GM18502 (cell line): ENCODE data around the gene EFHD1.
"Not testable (repeated sequence)": the region's sequence is repeated elsewhere in the genome, so short reads cannot be mapped to it uniquely, and the experiment has no call there.

Experiments
- ATAC-seq: cut with Tn5 transposase; IDR thresholded peaks from one replicate; pipeline ENCODE4 v1.9.1; 2021; ENCODE audit warnings: mild to moderate bottlenecking; ENCODE audit not compliant: unreplicated experiment, poor library complexity

The EFHD1 gene

DNA sequence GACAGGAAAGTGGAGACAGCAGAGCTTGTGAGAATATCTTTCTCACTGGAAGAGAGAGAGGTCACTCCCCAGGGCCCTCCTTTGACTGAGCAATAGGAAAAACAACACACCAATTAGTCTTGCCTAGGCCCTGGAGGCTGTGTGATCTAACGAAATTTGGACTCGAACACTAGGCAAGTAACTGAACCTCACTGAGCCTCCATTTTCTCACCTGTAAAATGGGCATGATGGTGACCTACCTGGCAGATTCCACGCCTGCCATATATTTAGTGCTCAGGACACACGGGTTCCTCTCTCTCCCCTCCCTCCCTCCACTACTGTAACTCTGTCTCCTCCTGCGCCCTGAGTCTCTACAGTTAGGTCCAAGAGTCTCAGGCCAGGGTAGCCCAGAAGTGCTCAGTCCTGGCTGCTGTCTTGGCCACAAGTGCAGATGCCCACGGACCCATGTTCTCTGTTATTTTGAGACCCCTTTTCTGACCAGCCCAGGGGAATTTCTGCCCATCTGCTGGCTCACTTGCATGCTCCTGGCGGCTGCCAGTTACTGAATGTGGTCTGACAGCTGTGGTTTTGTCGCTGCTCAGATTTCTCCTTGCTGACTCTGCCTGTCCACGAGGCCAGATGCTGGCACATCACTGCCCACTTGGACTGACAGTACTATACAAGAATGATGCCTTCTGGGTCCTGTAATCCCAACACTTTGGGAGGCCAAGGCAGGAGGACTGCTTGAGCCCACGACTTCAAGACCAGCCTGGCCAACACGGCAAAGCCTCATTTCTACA lies 54.2 kb downstream of the EFHD1 start:
- ATAC-seq = no peak

DNA sequence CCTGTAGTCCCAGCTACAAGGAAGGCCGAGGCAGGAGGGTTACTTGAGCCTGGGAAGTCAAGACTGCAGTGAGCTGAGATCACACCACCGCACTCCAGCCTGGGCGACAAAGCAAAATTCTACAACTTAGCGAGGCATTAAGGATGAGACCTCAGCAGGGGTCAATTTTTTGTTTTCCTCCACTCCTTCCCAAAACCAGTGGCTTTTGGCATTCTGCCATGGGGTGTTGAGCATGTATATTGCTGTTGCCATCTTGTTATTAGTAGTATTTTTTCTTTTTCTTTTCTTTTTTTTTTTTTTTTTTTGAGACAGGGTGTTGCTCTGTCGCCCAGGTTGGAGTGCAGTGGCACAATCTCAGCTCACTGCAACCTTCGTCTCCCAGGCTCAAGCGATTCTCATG lies 54.8 kb downstream of the EFHD1 start:
- ATAC-seq = no peak

DNA sequence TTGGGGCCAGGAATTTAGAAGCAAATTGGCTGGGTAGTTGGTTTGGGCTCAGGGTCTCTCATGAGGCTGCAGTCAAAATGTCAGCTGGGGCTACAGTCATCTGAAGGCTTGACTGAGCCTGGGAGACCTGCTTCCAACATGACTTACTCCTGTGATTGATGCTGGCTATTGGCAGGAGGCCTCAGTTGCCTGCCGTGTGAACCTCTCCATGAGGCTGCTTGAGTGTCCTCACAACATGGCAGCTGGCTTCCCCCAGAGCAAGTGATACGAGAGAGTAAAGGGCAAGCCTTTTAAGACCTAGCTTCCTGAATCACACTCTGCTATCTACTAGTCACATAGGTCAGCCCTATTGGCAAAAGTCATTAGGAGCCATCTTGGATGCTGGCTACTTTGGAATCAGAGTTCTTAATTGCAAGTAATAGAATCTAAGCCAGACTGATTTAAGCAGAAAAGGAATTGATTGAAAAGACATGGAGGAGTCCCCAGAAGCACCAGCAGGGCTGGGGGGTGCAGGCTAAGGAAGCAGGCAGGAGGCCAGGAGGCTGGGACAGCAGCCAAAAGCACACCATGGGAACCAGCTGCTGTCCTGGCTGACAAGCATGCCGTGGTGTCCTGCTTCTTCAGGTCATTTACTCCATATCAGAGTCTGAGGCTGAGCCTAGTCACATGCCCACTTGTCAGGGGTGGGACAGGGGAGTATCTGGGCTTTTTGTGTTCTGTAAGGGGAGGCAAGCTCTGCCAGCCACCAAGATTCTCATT lies 55.9 kb downstream of the EFHD1 start:
- ATAC-seq = no peak

DNA sequence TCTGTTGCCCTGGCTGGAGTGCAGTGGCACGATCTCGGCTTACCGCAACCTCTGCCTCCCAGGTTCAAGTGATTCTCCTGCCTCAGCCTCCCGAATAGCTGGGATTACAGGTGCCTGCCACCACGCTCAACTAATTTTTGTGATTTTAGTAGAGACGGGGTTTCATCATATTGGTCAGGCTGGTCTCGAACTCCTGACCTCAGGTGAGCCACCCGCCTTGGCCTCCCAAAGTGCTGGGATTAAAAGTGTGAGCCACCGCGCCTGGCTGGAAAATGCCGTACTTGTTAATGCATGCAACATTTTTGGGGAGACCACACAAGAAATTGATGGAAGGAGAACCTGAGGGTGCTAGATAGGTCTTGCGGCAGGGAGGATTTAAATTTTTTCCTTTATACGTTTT lies 57.7 kb downstream of the EFHD1 start:
- ATAC-seq = not testable (repeated sequence)

DNA sequence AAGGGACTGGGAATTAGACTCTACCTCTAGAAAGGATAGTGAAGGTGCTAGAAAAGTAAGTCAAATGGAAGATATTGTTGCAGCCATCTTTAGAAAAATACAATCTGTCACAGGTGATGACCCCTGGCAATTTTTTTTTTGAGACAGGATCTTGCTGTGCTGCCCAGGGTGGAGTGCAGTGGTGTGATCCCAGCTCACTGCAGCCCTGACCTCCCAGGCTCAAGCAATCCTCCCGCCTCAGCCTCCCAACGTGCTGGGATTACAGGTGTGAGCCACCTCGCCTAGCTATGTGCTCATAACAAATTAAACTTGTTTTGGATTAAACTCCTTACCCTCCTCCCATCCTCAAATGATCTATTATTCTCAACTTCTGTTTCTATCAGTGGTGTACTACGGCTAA lies 59.9 kb downstream of the EFHD1 start:
- no peak for ATAC-seq

DNA sequence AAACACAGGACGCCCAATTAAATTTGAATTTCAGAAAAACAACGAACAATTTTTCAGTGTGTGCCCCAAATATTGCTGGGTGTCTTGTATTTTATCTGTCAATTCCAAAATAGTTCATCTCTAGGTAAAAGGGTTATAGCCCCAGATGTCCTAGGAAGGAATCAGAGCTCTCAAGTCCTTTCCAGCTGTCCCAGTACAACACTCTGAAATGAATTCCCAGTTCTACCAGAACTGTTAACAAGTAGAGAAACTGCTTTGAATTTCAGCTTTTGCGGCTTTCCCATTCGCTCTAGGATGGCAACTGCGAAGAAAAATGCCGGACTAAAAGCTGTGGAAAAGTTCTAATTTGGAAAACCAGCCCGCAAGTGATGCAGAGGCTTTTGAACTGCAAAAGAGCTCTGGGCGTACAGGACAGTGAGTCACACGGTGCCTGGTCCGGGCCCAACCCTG lies 63.2 kb downstream of the EFHD1 start:
- no peak for ATAC-seq

DNA sequence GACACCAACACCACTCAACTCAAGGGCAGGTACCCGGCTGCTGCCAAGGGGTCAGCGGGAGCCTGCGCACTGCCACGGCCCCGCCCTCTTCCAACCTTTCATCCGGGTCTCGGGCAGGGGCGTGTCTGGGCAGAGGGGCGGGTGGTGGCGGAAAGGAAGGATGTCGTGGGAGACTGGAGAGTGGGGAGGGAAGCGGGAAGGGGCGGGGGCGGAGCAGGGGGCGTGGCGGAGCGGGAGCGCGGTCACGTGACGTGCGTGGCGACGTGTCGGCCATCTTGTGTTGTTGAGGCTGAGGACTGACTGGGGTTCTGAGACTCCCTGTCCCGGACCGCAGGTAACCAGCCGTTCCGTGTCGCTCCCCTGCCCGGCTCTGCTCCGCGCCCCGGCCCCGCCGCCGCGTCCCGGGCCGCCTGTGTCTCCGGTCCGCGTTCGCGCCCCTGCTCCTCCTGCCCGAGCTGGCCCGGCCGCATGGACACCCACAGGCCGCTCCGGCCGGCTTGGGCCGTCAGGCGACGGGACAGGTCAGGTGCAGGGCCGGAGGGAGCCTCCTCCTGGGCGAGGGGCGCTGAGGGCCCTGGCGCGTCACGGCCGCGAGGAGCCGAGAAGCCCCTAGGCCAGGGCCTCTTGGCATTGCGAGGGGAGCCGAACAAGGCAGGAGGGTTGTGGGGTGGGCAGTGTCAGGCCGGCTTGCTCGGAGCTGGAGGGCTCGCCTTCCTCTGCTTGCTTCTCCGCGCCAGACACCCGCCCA lies 63.8 kb downstream of the EFHD1 start, which contains the start of gene GIGYF2:
TSS of gene GIGYF2 (plus strand) at position 273 of the 748 bp plus-strand sequence. CDS start 37,867 bp downstream, outside the sequence.
- ATAC-seq = peak; percentile 85

DNA sequence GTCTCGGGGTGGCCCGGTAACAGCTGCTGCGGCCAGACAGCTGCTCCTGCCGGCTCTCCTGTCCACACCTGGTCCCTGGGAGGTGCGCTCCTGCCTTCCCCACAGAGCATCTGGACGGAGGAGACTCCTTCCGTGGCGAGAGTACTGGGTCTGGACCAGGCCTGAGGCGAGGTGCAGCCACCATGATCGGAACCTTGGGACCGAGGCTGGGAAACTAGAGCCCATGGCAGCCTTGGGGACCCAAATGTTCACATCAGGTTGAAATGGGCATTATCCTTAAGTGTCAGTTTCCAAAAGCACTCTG lies 64.4 kb downstream of the EFHD1 start:
- peak; percentile 27 for ATAC-seq

DNA sequence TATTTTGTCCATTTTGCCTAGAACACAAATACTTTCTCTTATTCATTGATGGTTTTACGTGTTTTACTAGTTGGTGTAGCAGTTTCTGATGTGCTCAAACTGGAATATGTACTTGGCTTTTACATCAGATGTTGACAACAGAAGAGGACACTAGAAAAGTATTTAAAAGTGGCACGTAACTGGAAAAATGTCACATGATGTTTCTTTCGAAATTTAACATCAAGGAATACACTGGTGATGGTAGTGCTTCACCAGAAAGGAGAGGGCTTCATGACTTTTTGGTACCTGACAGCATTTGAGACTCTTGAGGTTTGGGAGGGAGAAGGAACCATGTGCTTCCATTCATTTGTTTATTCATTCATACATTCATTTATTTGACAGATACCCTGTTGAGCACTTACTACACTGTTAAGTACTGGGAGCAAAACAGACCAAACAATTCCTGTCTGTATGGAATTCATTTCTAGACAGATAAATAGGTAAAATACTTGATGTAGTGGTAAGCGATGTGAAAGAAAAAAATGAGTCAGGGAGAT lies 65.2 kb downstream of the EFHD1 start:
- ATAC-seq = no peak

DNA sequence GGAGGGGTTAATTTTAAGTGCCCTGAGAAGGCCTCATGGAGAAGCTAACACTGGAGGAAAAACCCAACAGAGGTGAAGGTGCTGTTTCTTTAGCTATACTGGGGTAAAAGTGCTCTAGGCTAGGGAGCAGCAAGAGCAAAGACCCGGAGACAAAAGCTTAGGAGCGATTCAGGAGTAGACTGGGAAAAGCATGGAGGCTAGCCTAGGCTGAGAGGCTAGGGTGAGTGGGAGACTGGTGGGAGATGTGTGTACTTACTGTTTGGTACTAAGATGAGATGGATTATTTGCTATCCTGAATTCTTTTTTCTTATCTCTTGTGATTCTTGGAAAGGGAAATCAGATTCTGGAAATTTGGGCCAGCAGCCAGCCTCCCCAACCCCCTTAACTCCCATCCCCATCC lies 65.7 kb downstream of the EFHD1 start:
- ATAC-seq = no peak

DNA sequence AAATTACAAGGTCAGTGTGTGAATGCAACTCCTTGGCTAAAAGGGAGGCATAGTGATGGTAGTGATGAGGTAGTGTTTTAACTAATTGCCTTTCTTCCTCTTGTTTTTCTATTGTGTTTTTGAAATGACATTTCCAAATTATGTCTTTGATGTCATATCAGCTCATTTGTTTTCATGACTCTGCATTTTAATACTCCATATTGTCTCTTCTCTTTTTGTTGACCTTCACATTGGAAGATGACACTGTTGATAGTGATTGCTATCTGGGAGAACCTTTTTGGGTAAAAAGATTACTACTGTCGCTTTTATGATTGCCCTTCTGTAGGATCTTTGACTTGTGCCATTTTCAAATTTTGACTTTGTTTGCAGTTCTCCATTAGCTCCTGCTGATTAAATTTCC lies 66.8 kb downstream of the EFHD1 start:
- ATAC-seq = no peak

DNA sequence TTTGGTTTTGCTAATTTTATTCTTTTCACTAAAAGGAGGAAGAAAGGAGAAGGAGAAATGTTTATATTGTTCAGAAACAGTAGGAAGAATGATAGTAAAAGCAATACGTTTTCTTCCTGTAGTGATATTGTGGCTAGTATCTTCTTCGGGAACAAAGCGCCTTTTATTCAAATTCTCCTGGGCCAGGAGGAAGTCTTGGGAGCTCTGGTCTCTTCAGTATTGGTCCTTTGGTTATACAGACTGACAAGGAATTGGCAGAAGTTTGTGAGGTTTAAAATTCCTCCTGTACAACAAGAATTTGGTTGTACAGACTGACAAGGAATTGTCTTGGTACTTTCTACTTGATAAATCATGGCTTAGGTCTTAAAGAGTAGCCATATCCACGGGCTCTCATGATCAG lies 73.7 kb downstream of the EFHD1 start:
- ATAC-seq = no peak

DNA sequence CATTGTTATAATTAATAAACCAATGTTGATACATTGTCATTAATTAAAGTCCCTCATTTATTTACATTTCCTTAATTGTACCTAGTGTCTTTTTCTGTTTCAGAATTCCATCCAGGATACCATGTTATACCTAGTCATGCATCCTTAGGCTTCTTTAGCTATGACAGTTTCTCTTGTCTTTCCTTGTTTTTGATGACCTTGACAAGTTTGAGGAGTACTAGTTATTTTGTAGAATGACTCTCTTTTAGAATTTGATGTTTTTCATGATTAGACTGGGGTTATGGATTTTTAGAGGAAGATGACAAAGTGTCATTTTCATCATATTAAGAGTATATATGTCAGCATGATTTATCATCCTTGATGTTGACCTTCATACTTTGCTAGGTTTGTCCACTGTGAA lies 80.1 kb downstream of the EFHD1 start:
- ATAC-seq = no peak

DNA sequence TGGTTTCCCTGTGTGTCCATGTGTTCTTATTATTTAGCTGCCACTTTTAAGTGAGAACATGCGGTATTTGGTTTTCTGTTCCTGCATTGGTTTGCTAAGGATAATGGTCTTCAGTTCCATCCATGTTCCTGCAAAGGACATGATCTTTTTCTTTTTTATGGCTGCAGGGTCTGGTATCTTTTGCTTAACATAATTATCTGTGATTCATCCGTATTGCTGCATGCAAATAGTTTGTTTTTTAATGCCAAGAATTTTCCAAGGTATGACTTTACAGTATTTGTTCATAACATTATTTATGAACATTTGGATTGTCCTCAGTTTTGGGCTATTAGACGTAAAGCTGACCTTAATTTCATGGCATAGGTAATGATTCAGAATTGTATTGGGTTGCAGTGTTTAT lies 81.6 kb downstream of the EFHD1 start:
- ATAC-seq = no peak

DNA sequence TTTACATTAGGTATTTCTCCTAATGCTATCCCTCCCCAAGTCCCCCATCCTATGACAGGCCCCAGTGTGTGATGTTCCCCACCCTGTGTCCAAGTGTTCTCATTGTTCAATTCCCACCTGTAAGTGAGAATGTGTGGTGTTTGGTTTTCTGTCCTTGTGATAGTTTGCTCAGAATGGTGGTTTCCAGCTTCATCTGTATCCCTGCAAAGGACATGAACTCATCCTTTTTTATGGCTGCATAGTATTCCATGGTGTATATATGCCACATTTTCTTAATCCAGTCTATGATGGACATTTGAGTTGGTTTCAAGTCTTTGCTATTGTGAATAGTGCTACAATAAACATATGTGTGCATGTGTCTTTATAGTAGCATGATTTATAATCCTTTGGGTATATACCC lies 86.7 kb downstream of the EFHD1 start:
- not testable (repeated sequence) for ATAC-seq

DNA sequence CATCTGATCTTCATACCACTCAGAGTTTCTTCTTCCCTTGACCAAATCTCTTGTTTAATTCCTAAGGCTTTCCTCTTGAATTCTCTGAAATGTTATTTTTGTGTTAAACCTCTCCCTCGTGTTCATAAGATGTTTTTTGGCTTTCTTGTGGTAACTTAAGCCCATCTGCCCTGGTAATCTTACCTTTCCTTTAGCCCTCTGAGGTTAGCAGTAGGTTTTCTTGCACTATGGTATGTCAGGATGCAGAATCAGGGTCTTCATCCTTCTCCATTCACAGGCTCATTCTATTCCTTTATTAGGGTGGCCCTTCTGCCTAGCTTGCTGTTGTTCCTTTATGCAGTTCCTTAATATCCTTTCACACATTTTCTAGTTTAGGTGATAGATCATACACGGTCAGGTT lies 87.9 kb downstream of the EFHD1 start:
- no peak for ATAC-seq

DNA sequence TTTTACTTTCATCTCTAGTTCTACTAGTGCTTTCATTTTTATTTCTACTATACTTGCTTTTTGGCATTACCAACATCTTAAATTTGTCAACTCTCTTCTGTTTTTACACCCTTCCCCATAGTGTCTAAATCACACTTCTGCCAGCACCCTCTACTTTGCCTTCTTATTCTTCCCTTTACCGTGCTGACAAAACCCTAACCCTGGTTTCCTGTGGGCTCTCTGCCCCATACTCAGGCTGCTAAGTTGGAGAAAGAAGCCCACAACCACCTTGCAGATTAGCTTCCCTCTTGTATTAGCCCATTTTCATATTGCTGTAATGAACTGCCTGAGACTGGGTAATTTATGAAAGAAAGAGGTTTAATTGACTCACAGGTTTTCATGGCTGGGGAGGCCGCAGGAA lies 88.5 kb downstream of the EFHD1 start:
- no peak for ATAC-seq

DNA sequence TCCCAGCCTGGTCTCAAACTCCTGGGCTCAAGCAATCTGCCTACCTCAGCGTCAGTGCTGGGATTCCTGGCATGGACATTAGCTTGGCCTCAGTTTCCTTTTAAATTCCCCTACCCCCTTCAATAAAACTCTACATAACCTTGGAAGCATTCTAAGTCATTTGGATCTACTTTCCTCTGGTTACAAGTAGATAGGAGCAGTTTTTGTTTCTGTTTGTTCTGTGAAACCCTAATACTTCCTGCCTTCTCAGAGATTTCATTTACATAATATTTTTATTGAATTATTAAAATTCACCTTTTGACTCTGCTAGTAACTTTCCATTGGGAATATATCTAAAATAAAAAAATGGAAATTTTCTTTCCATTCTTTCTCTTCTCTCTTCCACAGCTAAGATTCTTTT lies 89.6 kb downstream of the EFHD1 start:
- no peak for ATAC-seq

DNA sequence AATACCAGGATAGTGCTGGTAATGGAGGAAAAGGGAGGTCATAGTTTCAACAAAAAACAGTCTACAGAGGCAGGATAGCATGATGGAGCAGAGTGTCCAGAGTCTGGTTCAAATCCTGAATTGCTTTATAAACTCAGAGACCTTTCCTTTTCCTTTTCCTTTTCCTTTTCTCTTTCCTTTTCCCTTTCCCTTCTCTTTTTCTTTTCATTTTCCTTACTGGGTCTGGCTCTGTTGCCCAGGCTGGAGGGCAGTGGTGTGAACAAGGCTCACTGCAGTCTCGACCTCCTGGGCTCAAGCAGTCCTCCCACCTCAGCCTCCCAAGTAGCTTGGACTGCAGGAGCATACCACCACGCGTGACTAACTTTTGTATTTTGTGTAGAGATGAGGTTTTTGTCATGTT lies 95.4 kb downstream of the EFHD1 start:
- no peak for ATAC-seq

DNA sequence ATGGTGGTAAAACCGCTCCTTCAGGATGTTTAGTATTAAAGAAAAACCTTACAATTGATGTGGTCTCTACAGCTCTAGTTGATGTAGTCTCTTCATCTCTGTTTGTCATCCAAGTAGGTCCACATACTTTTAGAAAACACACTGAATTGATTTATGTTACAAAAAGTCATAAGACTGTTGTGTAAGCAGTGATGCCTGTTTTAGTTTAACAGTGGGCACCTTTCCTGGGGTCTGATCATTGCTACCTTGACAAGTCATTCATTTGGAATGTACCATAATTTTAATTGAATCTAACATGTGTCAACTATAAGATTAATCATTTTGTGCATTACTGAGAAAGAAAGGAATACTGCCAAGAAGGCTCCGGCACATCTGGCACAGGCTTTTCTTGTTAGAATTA lies 98.1 kb downstream of the EFHD1 start:
- ATAC-seq = no peak
